B cell (primary cell): ENCODE measurements around the gene UBN1.

Experiments
- EZH2 ChIP-seq: IDR thresholded peaks from 2 replicates; pipeline ENCODE4 v1.6.1; 2012; ENCODE audit warnings: borderline replicate concordance, low read depth, mild to moderate bottlenecking, moderate library complexity, low read length; ENCODE audit not compliant: insufficient read depth, poor library complexity, severe bottlenecking
- TF ChIP-seq, protein P1 (sequence below): fragments of 200-600 bp; IDR thresholded peaks from one replicate; pipeline ENCODE4 v1.8.0; 2022; ENCODE audit warnings: antibody characterized with exemption, mild to moderate bottlenecking

DNA sequence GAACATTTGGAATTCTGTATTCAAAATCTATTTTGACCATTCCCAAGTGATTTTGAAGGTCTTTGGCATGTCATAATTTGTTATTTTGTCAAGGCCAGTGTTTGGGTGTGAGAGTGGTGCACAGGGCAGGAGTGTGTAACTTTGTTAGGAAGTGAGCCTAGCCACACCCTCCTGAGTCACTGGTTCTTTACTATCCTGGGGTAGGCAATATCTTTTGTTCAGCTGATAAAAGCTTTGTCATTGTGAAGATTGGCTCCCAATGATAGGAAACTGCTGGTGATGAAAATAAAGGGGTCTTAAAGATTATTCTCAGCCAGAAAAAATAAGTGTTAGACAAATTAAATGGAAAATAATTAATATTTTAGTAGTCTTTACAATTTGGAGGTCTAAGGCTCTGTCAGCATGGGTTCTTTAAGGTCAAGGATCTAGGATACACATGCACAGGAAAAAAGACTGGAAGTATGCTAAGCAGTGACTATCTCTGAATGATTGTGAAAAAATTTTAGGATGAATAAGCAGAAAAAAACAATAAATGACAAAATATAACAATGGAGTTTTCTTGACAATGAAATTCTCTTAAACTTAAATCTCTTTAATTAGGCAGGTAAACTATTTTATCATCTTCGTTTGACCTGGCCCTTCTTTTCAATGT, 5.1 kb downstream of the UBN1 start:
- no peak for TF ChIP-seq EZH2
- TF ChIP-seq, protein P1, sequence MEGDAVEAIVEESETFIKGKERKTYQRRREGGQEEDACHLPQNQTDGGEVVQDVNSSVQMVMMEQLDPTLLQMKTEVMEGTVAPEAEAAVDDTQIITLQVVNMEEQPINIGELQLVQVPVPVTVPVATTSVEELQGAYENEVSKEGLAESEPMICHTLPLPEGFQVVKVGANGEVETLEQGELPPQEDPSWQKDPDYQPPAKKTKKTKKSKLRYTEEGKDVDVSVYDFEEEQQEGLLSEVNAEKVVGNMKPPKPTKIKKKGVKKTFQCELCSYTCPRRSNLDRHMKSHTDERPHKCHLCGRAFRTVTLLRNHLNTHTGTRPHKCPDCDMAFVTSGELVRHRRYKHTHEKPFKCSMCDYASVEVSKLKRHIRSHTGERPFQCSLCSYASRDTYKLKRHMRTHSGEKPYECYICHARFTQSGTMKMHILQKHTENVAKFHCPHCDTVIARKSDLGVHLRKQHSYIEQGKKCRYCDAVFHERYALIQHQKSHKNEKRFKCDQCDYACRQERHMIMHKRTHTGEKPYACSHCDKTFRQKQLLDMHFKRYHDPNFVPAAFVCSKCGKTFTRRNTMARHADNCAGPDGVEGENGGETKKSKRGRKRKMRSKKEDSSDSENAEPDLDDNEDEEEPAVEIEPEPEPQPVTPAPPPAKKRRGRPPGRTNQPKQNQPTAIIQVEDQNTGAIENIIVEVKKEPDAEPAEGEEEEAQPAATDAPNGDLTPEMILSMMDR = no peak
